ENCODE results near the gene NUFIP1. TPM values are rescaled to one million over a fixed set of nuclear protein-coding genes. Genes with fewer than 3 reads are reported as not detected.

The NUFIP1 gene
- total and polyA plus RNA-seq, 2 of the 8 experiments (the other 6 are each of a cell fraction or from before 2014, with no cell fraction given) = 4.6 to 16.6 TPM

- Histone ChIP-seq H4K20me1 (replicated peaks in 1 of 2; ENCODE audit: control insufficient read depth in 1 of 2, insufficient read depth in 2 of 2, low read length in 2 of 2) (no peaks in the 10 kb centered on the region), H3K23me2 (ENCODE audit: low read depth, low read length) (no peaks in the 10 kb centered on the region), H3K9ac (replicated peaks in 1 of 4; ENCODE audit: extremely low read depth in 1 of 4, low read depth in 3 of 4, low read length in 3 of 4) (no peak overlapping the region), H3K79me2 (ENCODE audit: control insufficient read depth in 1 of 2, insufficient read depth in 2 of 2, low read length in 2 of 2) (no peaks in the 10 kb centered on the region), H3K14ac (ENCODE audit: insufficient read length) (no peak overlapping the region), H2AK5ac (ENCODE audit: low read depth, low read length) (no peak overlapping the region), H2BK15ac (ENCODE audit: low read length) (no peak overlapping the region), H3K56ac (replicated peaks; ENCODE audit: insufficient read length, low read depth, low read length) (no peak overlapping the region), H2AFZ (ENCODE audit: low read length) (peak overlapping the region; percentile 45; the same call in 1 of the 2 replicates), H2BK120ac (replicated peaks; ENCODE audit: low read depth, low read length) (no peak overlapping the region), H4K8ac (ENCODE audit: extremely low read depth, insufficient read depth, low read length) (no peak overlapping the region; the same call in 1 of the 2 replicates), H3K23ac (ENCODE audit: insufficient read length) (no peak overlapping the region), H2BK5ac (ENCODE audit: low read depth, low read length) (no peak overlapping the region), H3K9me3 (ENCODE audit: insufficient read depth in 2 of 2, low read depth in 1 of 2, low read length in 1 of 2) (no peaks in the 10 kb centered on the region), H3K4ac (replicated peaks; ENCODE audit: insufficient read length, low read depth, low read length) (no peak overlapping the region), H3K27ac (ENCODE audit: low read depth, low read length) (no peak overlapping the region), H3K4me2 (ENCODE audit: insufficient read depth in 1 of 2, low read depth in 2 of 2, low read length in 2 of 2) (no peak overlapping the region), H4K91ac (replicated peaks; ENCODE audit: insufficient read length, low read length) (no peak overlapping the region), H3K4me3 (ENCODE audit: extremely low read depth in 1 of 4, insufficient read depth in 2 of 4, low read depth in 3 of 4, low read length in 4 of 4) (no peak overlapping the region), H3K27me3 (replicated peaks in 1 of 4; ENCODE audit: control insufficient read depth in 3 of 4, extremely low read depth in 1 of 4, insufficient read depth in 3 of 4, low read length in 3 of 4) (no peaks in the 10 kb centered on the region), H2BK20ac (ENCODE audit: low read length) (no peak overlapping the region), H3K79me1 (ENCODE audit: low read depth, low read length) (no peaks in the 10 kb centered on the region), H3K18ac (ENCODE audit: extremely low read depth, low read length) (no peak overlapping the region), H3K4me1 (replicated peaks in 1 of 4; ENCODE audit: control insufficient read depth in 3 of 4, insufficient read depth in 4 of 4, low read length in 3 of 4) (peaks cover 0 to 6% (median 0%) of the 10 kb centered on the region in 4 experiments; a peak in 2 of 7 replicates), H2BK12ac (ENCODE audit: low read depth, low read length) (no peak overlapping the region), H4K5ac (ENCODE audit: insufficient read length, low read depth, low read length) (no peak overlapping the region), H3K36me3 (ENCODE audit: control insufficient read depth in 2 of 4, insufficient read depth in 4 of 4, low read length in 3 of 4) (no peaks in the 10 kb centered on the region)
- CTCF ChIA-PET (ENCODE audit: partially characterized antibody) = interaction anchor here (1.0 kb wide), 1 partner anchor 24 kb away, joined by 3 read pairs; no protein-coding TSS in a partner anchor
- DNase-seq (ENCODE audit: low read depth in 1 of 2, low spot score in 2 of 2) (no peak), FAIRE-seq (no peak)
- POLR2A ChIA-PET (ENCODE audit: partially characterized antibody) = interaction anchor here (0.6 to 1.3 kb wide), 3 partner anchors 10 to 303 kb away, joined by 3 read pairs; no protein-coding TSS in a partner anchor
- WGBS, 2 experiments (ENCODE audit: extremely low coverage in 1 of 2, insufficient coverage in 1 of 2, insufficient read length in 1 of 2, insufficient replicate concordance in 2 of 2, low coverage in 1 of 2, low lambda C conversion rate in 2 of 2, missing lambda C conversion rate in 1 of 2) = 75% methylated on average over 7 of the region's 7 CpGs; no CpG with 5 or more reads in 1 of the 2 experiments
- TF ChIP-seq MAFK (IDR thresholded peaks at IDR 0.05; ENCODE audit: low read depth, low read length) (peak; percentile 95), KDM1A (IDR thresholded peaks at IDR 0.05; ENCODE audit: borderline replicate concordance, low read length) (no peak), E2F6 (IDR thresholded peaks at IDR 0.05) (no peak), MAX (IDR thresholded peaks at IDR 0.05) (no peak), TBP (IDR thresholded peaks at IDR 0.05; ENCODE audit: low read depth, low read length) (no peak), SP2 (IDR thresholded peaks at IDR 0.05; ENCODE audit: low read length) (no peak), EP300 (IDR thresholded peaks at IDR 0.05; ENCODE audit: borderline replicate concordance in 1 of 2, low read depth in 2 of 2, low read length in 2 of 2) (no peak)
Observed at GRCh38 chr13:44930963-44931623, 58.2 kb downstream of the NUFIP1 start.
